Activated CD8-positive, alpha-beta memory T cell treated with anti-CD3 and anti-CD28 coated beads for 24 hours (primary cell): ENCODE results near the gene WDR82.

ENCODE experiments used
- DNase-seq: peaks from one replicate; pipeline ENCODE4 v3.0.0-alpha.2; 2020

The WDR82 gene

GRCh38 chr3:52236424-52236886 is 42.0 kb downstream of the WDR82 start:
- DNase-seq: no peak

DNA sequence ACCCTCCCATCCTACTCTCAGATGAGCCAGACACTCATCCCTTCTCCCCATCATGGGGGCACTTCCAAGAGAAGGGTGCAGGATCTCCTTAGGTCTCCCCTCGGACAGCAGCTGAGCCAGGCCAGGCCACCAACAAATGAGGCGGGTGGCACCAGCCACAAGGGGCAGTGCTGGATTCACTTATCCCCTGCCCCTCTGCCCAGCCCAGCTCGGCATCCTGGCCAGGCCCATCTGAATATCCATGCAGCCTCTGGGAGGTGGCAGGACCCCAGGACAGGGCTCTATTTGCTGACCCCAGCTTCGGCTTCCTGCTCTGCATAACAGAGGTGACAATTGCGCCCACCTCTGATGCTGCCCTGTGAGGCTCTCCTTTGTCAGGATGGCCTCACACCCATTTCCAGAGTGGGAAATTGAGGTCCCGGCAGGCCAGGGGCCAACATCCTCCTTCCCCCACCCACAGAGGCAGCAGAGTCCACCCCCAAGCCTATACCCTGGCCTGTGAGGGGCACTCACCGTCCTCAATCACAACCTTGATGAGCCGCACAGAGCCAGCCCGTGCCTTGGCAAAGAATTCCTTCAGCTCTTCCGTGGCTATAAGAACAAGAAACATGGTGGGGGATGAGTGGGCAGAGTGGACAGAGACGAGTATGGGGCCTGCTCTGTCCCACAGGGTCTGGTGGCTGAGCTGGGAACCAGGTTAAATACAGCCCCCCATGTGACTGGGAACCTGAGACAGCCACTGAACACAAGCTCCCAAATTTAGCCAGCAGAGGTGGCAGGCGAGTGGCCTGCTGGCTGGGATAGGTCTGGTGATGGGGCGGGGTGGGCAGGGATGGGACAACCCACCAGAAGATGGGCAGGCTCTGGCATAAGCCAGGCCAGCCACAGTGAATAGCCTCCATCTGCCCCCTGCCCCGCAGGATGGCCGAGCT is 43.7 kb downstream of the WDR82 start:
- DNase-seq: no peak

DNA sequence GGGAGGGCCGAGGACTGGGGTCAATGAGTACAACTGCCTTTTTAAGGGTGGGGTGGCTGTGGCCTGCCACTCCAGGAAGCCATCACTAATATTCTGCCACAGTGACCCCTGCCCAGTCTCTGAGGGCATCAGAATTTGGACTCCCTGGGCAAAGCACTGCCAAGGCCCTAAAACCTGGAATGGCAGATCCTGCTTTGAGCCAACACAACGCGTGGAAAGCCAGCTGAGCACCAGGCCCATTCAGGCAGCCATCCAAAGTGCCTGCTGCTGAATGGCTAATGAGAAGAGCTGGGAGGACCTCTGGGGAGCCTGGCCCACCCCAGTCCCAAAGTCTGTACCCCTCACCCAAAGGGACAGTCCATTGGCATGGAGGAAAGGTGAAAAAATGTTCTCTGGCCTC is 44.5 kb downstream of the WDR82 start:
- DNase-seq: no peak

GRCh38 chr3:52233108-52233591 is 45.3 kb downstream of the WDR82 start:
- no peak for DNase-seq

GRCh38 chr3:52232279-52233107 is 46.0 kb downstream of the WDR82 start:
- peak; percentile 68 for DNase-seq

- DNase-seq: peak; percentile 98
These were observed 46.8 kb downstream of the WDR82 start for GRCh38 chr3:52231502-52232278.

GRCh38 chr3:52230889-52231499 is 47.5 kb downstream of the WDR82 start:
- DNase-seq: no peak

GRCh38 chr3:52230461-52230860 is 48.0 kb downstream of the WDR82 start:
- no peak for DNase-seq

DNA sequence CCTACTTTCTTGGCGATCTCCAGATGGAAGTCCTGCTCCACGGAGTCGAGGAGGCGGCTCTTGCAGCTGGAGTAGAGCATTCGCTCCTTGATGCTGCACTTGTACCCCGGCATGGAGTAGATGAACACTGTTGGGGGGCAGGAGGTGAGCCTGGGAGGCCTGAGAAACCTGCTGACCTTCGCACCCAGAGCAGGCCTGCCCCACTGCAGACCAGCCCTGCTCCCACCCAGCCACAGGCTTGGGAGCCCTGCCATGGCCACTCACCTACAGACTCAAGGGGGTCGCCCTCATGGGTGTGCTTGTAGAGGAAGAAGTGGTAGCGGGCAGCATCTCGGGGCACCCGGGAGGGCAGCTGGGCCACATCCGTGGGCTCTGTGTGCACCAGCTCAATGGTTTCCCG is 48.8 kb downstream of the WDR82 start:
- DNase-seq: no peak

DNA sequence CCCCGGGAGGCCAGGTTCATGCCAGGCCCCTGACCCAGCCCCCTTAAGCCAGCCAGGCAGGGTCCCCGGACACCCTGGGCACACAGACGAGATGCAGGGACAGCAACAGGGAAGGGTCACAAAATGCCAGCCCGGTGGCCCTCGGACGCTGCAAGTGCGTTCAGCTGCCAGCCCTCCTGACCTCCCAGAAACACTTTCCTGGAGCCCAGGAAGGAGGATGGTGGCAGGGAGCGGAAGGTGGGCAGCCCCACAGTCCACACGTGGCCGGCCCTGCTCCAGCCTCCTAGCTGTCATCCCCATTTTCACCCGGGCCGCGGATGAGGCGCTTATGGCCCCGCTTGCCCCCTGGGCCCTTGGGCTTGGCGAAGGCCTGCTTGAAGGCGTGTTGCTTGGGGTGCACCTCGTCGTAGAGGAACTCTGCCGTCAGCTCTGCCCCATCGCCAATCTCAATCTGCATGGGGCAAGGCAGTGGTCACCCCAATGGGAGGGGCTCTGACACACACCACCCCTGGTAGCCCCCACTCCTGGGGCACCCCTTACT is 49.6 kb downstream of the WDR82 start:
- DNase-seq: peak; percentile 55

DNA sequence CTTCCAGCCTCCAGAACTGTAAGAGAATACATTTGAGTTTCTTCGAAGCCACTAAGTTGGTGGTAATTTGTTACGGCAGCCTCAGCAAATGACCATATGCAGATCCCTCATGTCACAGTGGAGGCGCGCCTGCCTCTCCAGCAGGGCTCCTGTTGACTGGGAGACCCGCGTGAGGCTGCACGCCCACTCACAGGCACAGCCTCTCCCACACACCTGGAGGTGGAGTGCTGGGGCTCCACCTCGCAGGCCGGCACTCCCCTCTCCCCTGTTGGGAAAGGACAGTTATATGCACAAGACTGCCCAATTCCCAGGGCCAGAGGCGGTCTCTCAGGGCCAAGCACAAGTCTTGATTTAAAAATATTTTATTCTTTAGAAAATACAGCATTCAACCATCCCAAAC is 50.2 kb downstream of the WDR82 start:
- peak; percentile 55 for DNase-seq

- peak; percentile 58 for DNase-seq
These were observed 50.7 kb downstream of the WDR82 start for GRCh38 chr3:52227766-52228165.

DNA sequence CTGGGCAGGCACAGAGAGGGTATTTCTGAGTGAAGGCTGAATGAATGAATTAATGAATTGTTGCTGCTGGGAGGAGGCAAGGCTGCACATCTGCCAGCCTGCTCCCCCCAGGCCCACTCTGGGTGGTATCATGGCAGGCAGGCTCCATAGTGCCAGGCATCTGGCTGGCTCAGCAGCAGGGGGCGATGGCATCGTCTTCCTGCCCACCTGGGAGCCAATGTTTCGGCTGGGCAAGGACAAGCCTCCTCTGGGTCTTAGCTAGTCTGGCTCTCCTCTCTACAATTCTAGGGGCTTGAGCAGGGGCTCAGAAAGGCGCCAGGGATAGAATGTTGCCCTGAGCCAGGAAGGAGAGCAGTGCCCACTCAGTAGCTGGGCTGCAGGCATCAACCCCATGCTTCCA is 51.3 kb downstream of the WDR82 start:
- no peak for DNase-seq

- DNase-seq: no peak
These were observed 52.1 kb downstream of the WDR82 start for GRCh38 chr3:52226229-52226817.

GRCh38 chr3:52225452-52226228 is 52.8 kb downstream of the WDR82 start, which contains the start of gene TLR9:
Gene TLR9, minus strand, starts transcription at chr3:52225645. Its CDS starts 116 bp downstream, at chr3:52225529.
- DNase-seq: peak; percentile 76

GRCh38 chr3:52223449-52224408 is 54.7 kb downstream of the WDR82 start:
- peak; percentile 57 for DNase-seq

DNA sequence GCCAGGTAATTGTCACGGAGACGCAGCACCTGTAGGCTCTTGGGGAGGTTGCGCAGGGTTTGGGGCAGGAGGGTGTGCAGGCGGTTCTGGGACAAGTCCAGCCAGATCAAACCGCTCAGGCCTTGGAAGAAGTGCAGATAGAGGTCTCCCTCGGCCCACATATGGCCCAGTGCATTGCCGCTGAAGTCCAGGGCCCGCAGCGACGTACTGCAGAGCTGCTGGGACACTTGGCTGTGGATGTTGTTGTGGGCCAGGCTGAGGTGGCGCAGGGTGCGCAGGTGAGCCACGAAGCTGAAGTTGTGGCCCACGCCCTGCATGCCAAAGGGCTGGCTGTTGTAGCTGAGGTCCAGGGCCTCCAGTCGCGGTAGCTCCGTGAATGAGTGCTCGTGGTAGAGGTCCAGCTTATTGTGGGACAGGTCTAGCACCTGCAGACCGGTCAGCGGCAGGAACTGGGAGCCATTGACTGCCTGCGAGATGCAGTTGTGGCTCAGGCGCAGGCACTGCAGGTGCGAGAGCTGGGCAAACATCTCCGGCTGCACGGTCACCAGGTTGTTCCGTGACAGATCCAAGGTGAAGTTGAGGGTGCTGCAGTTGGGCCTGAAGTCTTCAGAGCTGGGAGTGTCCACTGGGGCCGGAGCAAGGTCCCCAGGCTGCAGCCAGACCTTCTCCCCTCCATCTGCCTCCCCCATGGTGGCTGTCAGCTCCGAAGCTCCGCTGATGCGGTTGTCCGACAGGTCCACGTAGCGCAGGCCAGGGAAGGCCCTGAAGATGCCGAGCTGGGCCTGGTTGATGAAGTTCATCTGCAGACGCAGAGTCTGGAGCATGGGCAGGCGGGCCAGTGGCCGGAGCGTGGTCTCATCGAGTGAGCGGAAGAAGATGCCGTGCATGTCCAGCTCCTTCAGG is 55.9 kb downstream of the WDR82 start:
- DNase-seq: no peak
